ENCODE data around the gene MTUS2. TPM values are rescaled to one million over a fixed set of nuclear protein-coding genes. Genes with fewer than 3 reads are reported as not detected.

MTUS2 gene
- total and polyA plus RNA-seq, 2 of the 8 experiments (the other 6 are each of a cell fraction or from before 2014, with no cell fraction given), result 0.18 to 0.80 TPM

DNA sequence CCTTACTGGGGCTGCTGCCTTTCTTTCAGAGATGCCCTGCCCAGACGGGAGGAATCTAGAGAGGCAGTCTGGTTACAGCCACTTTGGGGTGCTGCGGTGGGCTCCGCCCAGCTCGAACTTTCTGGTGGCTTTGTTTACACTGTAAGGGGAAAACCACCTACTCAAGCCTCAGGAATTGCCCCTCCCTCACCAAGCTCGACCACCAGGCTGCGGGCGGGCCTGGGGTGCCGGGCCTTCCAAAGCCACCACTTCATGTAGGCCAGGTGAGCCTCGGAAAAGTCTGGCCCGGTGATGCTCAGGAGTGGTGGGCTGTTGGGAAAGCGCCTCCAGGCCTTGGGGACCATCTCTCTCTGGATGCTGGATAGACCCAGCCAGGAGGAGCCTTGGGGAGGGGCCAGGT is 218.6 kb downstream of the MTUS2 start (continued):
- TF ChIP-seq EP300 (IDR thresholded peaks at IDR 0.05; ENCODE audit: borderline replicate concordance in 1 of 2, low read depth in 2 of 2, low read length in 2 of 2) (no peak), SIN3A (conservative IDR thresholded peaks at IDR 0.05 in 1 of 2, IDR thresholded peaks at IDR 0.05 in 1 of 2; ENCODE audit: low read depth in 1 of 2, low read length in 2 of 2) (no peak), PHF8 (conservative IDR thresholded peaks at IDR 0.05; ENCODE audit: low read depth, low read length) (no peak), HDAC2 (IDR thresholded peaks at IDR 0.05; ENCODE audit: borderline replicate concordance in 1 of 2, low read depth in 2 of 2, low read length in 2 of 2) (no peak), SIRT6 (IDR thresholded peaks at IDR 0.05; ENCODE audit: low read length) (no peak), NANOG (IDR thresholded peaks at IDR 0.05; ENCODE audit: insufficient read depth, low read depth, low read length, poor library complexity, severe bottlenecking) (no peak), SRF (IDR thresholded peaks at IDR 0.05; ENCODE audit: low read depth, low read length) (no peak)
